ENCODE measurements around the gene ADD3.

- no peak for TF ChIP-seq POLR2A (IDR thresholded peaks at IDR 0.05; ENCODE audit: extremely low read depth, insufficient read length)
- TF ChIP-seq CTCF (IDR thresholded peaks at IDR 0.05; ENCODE audit: low read depth, low read length): no peak
Observed at GRCh38 chr10:110181451-110181850, 173.7 kb downstream of the ADD3 start.

All from NB4 (cell line).